M059J (cell line): Measurements from ENCODE around the gene INSC. TPM values are rescaled to one million over a fixed set of nuclear protein-coding genes. Genes with fewer than 3 reads are reported as not detected.

Experiments used
- DNase-seq: peaks from one replicate; pipeline ENCODE4 v3.0.0-alpha.2; 2012; ENCODE audit warnings: low read depth
- total RNA-seq: library from RNA; depleted of rRNA; stranded (reverse); fragments of >200 nt; shearing (Covaris generic); gene quantifications from 2 replicates; pipeline ENCODE4 v1.2.3, GENCODE V29; 2014

Gene INSC
- total RNA-seq, 1 experiment from 2014 or later: 0.62 TPM

DNA sequence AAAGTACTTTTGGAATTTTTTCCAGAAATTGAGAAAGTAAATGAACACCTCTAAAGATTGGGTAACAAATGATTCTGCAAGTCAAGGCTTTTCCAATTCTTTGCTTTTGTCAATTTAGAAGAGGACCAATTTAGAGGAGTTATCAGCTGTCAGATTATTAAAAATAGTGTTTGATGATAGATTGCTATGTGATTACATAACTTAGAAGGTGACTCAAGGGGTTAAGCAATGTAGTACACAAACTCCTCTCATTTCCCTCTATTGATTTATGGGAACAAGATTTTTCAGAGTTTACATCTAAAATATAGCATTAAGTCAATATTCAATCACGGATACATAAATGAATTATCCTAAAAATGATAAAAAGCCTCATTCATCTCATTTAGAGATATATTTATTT is 70.3 kb downstream of the INSC start:
- DNase-seq: no peak

DNA sequence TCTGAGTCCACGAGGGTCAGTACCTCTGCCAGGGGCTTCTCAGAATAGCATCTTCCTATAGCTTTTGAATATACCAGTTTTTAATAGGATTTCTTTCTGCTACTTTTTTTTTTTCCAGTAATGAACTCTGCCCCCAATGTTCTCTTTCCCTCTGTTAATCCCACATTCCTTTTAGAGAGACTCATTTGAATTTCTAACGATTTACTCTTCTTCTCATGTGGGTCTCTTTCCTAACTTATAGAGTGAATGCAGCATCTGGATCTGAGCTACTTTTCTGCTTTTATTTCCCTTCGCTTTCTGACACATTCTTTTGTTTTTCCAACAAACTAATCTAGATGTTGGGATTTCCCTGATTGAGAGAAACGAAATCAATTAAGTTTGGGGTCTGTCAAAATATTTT is 71.4 kb downstream of the INSC start:
- no peak for DNase-seq

DNA sequence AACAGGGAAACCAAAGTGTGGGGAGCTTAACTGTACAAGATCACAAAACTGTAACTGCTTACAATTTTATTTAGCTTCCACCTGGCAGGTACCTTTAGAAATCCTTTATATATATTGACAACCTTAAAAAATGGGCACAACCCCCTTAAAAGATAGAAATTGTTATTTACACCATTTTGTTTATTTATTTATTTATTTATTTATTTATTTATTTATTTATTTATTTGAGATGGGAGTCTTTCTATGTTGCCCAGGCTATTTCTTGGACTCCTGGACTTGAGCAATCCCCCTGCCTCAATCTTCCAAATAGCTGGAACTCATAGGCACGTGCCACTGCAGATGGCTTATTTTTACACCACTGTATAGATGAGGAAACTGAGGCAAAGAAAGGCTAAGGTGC is 74.5 kb downstream of the INSC start:
- no peak for DNase-seq

DNA sequence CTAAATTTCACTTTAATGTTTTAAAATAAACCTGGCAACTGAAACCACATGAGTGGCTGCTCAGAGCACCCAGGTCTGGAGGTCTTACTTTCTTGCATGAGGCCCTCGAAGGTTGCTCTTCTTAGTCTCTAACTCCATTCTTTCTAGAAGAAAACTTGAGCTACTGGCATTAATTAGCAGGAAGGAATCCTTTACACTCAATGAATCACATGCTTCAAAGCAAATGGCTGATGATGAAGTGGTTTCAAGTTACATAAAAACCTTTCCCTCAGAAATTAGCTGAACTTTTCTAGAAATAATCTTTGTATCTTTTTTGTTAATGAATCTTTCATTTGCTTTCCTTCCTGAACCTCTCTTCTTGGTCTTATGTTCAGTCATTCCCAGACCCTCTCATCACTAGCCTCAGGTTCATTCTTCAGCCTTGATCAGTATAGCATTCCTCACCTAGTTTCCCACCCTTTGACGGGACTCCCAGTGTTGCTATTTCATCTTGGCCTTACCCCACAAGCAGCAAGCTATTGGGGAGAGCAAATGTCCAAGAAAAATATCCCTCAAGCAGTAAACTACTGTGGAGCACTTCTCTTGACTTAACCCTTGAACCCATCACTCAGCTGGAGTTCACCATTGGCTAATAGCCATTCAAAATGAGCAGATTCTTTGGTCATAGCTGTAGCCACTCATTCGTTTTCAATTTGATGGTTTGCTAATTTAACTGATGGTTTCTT is 75.1 kb downstream of the INSC start:
- no peak for DNase-seq

DNA sequence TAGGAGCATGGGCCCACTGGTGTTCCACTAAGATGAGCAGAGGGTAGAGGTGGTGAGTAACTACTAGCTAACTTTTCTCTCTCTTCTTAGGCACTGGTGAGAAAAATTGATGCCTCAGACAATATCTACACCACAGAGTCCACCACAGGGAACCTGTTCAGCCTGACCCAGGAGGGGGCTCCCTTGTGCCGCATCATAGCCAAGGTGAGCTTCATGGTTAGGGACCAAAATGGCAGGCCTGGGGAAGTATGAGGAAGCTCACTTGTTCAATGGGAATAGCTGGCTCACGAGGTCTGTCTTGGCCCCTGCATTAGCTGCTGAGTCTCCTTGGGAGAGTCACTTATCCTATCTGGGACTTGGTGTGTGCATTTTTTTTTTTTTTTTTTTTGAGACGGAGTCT is 75.9 kb downstream of the INSC start:
- no peak for DNase-seq

DNA sequence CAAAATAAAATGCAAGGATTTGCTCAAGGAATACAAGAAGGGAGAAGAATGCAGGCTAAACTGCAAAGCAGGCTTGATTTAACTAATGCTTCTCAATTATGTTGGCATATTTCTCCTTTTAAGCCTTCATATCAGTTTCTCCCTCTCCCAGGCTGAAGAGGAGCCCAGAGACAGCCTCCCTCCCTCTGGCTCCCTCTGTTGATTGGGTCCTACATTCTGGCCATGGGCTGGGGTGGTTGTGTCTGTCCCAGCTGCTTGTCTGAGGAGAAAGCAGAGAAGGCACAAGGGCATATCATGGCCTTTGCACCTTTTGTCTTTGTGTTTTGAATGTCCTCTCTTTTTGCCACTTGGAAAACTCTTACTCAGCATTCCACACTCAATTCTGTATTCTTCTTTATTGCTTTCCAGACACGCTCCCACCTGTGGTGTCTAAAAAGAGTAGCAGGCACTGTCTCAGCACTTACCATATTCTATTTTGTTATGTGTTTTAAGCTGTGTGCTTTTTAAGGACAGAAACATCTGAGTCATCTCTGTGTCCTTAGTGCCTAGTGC is 77.4 kb downstream of the INSC start:
- DNase-seq: no peak

DNA sequence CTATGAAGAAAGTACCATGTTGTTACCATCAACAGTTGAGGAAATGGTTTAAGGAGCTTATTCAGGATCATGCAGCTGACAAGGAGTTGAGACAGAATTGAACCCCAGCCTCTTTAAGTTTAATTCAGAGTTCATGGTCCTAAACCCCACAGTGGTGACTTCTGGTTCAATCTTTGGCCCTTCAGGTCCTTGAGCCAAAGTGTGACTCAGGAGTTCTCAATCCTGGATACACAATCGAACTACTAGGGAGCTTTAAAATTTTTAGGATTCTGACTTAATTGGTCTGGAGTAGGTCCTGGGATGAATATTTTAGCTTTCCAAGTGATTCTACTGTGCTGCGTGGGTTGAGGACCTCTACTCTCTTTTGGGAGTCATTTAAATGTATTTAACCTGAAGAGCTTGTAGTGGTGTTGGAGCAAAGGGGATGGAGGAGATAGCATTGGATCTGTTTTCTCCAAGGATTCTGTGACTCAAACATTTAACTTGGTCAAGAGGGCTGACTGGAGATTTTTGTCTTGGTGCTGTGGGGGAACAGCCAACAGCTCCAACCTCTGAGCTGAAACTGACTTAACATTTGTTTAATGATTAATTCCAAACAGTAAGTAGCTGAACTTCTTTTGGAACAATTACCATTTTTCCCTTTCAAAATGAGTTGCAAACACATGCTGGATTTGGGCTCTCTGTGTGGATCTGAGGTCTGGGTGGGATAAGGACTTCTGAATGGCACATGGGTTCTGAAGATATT is 80.1 kb downstream of the INSC start:
- DNase-seq: no peak

DNA sequence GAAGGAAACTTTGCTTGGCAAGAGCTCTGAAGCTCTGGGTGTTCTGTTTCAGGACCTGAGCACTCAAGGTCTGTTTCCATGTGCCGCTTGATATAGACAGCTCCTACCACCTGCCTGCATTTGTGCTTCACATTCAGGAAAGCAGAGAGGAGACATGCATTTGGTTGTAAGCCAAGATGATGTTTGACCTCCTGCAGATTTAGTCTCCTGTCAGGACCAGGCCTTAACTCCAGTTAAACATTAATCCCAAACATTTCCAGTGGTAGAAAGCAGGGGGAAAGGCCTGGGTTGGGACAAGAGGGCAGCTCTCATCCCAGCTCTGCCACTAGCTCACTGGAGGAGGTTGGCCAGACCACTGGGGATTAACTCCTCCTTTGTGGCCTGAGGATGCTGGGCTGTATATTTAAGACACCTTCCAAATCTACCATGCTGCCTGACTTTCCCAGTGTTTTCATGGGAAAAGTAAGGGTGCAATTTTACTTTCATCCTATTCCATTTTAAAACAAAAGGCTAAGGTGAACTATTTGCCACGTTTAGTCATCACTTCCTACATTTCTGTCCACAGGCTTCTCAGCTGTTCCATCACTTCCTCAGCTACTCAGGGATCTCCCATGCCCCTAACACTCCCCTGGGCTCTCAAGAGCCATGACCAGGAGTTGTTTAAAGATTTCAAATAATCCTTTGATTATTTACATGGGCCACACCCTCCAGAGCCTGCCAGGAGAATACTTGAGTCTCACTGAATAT is 80.9 kb downstream of the INSC start:
- no peak for DNase-seq

DNA sequence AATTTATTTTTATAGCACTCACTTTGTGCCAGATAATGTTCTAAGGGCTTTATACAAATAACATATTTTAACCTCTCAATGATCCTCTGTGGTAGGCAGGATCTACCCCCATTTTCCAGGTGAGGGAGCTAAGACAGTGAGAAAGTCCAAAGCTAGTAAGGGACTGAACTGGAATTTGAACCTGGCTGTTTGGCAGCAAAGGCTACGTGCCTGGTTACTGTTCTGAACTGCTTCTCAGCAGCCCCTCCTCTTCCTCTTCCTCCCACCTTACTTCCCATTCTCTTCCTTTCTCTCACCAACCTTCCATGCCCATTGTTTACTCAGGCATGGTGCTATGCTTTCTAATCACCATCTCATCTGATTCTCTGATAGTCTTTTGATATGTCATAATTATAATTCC is 82.0 kb downstream of the INSC start:
- no peak for DNase-seq

DNA sequence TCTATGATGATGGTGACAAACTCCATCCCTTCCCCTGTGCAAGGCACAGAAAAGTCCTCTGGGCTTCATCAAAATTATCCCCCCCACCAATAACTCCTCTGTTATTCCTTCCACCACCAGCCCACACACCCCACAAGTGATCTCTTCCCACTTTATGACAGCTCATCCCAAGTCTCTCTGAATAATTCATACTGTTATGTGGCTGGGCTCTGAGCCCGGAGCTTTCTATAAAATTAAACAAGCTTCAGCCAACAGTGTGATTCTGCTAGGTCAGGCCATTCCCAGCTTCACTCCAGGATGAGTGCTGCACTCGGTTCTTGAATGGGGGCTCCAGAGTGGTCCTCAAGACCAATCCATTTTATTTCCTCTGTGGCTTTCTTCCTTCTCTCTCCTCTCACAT is 83.0 kb downstream of the INSC start:
- DNase-seq: no peak

DNA sequence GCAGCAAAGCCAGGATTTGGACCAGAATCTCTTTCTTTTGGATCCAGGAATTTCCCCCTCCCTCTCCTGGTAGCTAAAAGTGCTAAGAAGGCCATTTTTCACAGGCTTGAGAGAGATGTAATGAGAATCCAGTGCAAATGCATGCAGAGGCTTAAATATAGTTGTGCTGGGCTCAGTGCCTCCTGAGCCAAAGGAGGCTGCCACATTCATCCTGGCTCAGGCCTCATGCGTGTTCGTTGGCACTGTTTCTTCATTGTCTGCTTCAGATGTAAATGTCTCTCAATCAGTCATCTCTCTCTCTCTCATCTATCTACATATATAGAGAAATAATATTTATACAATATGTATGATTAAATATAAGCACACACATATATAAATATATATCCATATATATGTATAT is 83.6 kb downstream of the INSC start:
- no peak for DNase-seq

DNA sequence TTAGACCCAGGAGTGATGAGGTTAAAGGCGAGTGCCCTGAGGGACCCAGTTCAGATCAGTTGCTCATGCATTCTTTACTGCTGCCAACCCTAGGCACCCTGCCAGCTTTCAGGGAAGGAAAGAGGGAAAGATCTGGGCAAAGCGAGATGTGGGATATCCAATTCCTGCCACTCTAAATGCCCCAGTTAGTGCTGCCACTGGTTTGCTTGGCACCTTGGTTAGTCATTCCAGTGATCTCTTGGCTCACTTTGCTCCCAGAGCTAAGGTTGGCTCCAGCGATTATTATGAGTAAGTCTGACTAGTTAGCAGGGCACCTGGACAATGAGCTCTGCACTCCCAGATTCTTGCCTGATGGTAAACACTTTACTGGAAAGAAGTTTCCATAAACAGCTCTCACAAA is 85.0 kb downstream of the INSC start:
- DNase-seq: peak; percentile 76

DNA sequence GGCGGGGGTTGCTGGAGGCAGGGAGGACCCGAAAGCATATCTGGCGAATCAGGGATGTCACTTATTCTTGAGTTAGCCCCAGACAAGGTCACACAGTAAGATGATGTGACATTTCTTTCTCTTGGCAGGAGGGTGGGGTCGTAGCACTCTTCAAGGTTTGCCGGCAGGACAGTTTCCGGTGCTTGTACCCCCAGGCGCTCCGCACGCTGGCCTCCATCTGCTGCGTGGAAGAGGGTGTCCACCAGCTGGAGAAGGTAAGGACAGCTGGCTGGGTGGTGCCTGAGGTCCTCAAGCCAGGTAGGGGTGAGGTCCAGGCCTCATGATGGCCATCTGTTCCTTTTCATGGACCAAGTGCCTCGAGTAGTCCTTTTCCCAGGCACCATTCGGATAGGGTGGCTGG is 86.0 kb downstream of the INSC start:
- no peak for DNase-seq

DNA sequence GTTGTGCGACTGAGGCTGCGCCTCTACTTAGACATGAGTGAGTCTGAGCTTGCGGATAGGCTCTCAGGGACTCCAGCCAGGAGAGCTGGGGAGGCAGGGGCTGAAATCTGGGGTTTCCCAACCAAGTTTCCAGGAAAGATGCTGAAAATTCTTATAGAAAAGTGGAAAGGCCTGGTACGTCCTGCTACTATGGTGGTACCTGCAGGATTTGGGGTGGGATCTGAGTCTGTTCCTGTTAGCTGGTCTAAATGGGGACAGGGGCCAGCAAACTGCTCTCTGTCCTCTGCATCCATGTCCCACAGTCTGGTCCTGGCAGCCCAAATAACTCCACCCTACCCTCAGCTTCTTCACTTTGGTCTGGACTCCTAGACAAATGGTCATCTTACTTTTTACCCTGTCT is 86.9 kb downstream of the INSC start:
- no peak for DNase-seq

DNA sequence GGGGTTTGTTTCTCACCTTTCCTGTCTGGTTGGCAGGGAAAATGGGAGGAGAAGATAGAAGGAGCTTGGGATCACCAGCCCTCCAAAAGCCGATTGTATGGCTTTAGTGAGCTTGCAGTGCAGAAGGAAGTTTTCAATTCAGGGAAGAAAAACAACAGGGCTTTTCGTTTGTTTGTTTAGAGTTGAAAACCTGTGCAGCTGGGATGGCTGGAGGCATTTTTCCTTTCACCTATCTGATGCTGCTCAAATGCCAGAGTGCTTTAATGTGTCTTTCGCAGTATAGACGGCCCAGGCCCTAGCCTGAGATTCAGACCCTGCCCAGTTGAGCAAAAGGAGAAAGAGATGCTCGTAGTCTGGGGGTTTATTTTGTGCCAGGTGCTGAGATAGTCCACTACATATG is 87.9 kb downstream of the INSC start:
- DNase-seq: no peak

DNA sequence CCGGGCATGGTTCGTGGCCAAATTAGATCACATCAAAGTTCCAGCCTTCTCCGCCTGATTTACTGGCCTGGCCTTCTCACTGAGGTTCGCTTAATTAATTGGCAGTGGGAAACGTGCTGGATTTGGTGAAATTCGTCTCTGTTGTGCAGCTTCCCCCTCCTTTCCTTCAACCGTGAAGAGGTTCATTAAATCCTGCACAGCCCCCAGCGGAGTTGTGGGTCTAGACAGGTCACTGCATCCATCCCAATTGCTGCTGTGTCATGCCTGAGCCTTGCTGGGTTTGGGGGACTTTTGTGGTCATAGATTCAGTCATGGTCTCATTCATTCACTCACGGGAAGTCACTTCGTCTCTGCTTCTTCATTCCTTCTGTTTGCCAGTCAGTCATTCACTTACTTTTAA is 90.0 kb downstream of the INSC start:
- no peak for DNase-seq

DNA sequence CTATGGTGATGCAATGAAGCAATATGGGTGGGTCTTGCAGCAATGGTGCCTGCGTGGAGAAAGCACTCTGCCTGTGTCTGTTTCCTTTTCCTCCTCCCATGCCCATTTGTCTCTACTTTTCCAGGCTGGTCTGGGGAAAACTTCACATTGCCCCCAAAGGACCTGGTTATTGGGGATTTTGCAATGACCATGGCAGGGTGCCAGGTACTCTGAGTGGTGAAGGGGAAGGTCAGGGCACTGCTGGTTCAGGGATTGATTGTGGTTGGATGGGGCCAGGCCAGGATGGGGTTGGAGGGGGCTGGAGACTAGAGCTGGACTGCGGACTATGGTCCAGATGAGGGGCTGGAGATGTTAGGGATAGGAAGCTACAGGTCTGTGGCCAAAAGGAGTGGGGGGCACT is 92.1 kb downstream of the INSC start:
- DNase-seq: no peak

DNA sequence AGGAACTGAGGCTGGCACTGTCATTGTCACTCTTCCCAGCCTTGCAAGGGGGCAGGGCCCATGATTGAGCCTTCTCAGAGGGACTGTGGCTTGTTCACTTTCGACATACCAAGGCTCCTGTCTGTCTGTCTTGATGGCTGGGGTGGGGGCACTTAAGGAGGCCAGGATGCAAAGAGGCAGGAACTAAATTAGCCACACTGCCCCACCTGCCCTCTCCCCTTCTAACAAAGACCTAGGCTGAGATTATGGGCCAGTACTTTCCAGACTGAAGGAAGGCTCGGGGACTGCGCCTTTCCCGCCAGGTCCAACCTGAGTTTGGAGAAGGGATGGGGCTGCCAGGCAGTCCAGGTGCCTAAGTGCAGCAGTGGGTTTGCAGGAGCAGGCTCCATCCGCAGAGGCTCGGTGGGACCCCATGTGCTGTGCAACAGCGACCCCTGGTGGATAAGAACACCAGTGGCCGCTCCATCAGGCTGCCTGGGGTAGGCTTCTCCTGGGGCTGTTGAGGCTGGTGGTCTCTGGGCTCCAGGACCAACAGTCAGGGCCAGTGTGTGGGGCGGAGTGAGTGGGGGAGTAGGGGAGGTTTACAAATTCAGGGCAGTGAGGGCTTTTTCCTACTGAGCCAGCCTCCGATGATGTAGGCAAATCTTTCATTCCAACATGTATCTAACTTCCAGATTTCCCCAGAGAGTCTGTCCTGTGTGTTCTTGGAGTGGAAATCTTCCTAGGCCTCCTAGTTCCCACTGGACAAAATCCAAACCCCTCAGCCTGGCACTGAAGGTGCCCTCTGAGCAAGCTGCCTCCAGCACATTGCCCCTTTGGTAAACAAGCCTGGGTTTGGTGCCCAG is 93.9 kb downstream of the INSC start:
- peak; percentile 48 for DNase-seq

DNA sequence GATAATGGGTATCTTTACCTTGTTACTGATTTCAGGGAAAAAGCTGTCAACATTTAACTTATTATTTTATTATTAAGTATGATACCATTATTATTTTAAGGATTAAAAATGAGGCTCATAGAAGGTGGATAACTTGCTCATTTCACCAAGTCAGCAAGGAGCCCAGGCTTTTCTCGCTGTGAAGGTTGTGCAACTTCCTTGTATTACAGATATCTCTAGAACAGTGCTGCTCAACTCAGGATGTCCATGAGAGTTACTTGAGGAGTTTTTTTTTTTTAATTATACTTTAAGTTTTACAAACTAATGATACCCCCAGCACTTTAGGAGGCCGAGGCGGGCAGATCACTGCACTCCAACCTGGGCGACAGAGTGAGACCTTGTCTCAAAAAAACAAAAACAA is 98.2 kb downstream of the INSC start:
- no peak for DNase-seq

DNA sequence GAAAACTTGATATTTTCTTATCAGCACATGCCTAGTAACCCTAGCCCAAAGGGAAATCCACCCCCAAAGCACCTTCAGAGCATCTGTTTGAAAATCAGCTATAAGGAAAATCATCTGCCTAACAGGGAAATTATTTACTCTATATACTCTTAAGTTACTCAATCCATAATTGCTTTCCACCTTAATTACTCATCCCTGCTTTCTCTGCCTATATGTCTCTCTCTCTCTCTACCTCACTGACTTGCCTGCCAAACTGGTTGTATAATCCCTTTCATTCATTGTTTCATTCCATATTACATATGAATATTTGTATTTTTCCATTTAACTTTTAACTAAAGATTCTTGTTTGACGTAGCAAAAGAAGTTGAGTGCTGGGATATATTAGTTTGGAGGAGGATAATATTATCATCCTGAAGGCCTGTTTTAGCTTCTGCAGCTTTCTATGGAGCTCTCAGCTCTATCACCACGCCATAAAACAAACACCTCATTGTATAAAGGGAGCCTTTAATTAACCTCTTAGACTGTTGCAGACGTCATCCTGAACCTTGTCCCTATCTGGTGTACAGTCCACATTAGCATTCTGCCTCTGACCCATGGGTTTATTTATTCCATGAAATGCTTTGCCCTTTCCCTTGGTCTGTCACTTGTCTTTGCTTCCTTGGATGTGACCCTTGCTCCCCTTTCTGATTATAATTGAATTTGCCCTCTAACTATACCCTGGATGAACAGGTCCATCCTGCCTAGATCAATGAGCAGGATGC is 98.9 kb downstream of the INSC start:
- DNase-seq: no peak

DNA sequence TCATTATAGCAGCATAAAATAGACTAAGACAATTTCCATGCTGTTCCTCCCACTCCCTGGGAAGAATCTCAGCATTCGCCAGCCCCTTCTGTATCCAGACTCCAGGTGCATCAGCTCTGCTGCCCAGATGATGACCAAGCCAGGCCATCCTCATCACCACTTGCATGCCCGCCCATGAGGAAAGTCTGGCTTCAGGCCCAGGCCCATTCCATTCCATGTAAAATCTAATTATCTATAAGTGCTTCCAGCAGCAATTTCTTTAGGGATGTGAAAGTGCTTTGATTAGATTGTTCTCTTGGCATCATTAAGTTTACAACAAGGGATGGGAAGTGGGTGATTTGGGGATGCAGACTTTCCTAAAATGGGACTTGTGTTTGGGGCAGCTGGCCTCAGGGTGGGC is 100.3 kb downstream of the INSC start:
- no peak for DNase-seq
